Progenitor cell of endocrine pancreas (in vitro differentiated cells): ENCODE measurements around the gene COL1A2. TPM values are rescaled to one million over a fixed set of nuclear protein-coding genes. Genes with fewer than 3 reads are reported as not detected.

Experiments
- DNase-seq: peaks from one replicate; pipeline ENCODE4 v3.0.0; 2021; ENCODE audit warnings: low spot score; ENCODE audit not compliant: unreplicated experiment
- H3K27ac Mint-ChIP-seq: 2 replicates; pipeline ENCODE4 v1.8.0; 2021; ENCODE audit warnings: mild to moderate bottlenecking, moderate library complexity, mixed read lengths
- H3K27me3 Mint-ChIP-seq: 2 replicates; pipeline ENCODE4 v1.8.0; 2021; ENCODE audit warnings: mixed read lengths
- H3K36me3 Mint-ChIP-seq: 2 replicates; pipeline ENCODE4 v1.8.0; 2022; ENCODE audit warnings: mixed read lengths; ENCODE audit not compliant: insufficient read depth
- H3K4me1 Mint-ChIP-seq: 2 replicates; pipeline ENCODE4 v1.8.0; 2021; ENCODE audit warnings: low read depth, mixed read lengths
- H3K4me3 Mint-ChIP-seq: 2 replicates; pipeline ENCODE4 v1.8.0; 2021; ENCODE audit warnings: low read depth, mild to moderate bottlenecking, moderate library complexity, mixed read lengths
- H3K9me3 Mint-ChIP-seq: 2 replicates; pipeline ENCODE4 v1.8.0; 2021; ENCODE audit warnings: low read depth, mixed read lengths
- total RNA-seq: library from RNA; stranded (reverse); gene quantifications from 2 replicates; pipeline ENCODE4 v1.2.1, GENCODE V29; 2021
- TF ChIP-seq, protein P1 (sequence below): fragments of 200-600 bp; sonication (generic); IDR thresholded peaks from one replicate; pipeline ENCODE4 v1.5.0; 2021; ENCODE audit warnings: antibody characterized with exemption, mild to moderate bottlenecking; ENCODE audit not compliant: unreplicated experiment

The COL1A2 gene
- total RNA-seq, 1 donor from 2014 or later, result 14.8 TPM

GRCh38 chr7:94412762-94413322 lies 18.1 kb downstream of the COL1A2 start:
- TF ChIP-seq, protein P1, sequence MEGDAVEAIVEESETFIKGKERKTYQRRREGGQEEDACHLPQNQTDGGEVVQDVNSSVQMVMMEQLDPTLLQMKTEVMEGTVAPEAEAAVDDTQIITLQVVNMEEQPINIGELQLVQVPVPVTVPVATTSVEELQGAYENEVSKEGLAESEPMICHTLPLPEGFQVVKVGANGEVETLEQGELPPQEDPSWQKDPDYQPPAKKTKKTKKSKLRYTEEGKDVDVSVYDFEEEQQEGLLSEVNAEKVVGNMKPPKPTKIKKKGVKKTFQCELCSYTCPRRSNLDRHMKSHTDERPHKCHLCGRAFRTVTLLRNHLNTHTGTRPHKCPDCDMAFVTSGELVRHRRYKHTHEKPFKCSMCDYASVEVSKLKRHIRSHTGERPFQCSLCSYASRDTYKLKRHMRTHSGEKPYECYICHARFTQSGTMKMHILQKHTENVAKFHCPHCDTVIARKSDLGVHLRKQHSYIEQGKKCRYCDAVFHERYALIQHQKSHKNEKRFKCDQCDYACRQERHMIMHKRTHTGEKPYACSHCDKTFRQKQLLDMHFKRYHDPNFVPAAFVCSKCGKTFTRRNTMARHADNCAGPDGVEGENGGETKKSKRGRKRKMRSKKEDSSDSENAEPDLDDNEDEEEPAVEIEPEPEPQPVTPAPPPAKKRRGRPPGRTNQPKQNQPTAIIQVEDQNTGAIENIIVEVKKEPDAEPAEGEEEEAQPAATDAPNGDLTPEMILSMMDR, result no peak
- Mint-ChIP-seq H3K27me3 (no peaks in the 10 kb centered on the region), H3K4me3 (no peak overlapping the region), H3K4me1 (no peaks in the 10 kb centered on the region), H3K27ac (no peak overlapping the region), H3K36me3 (peaks cover 1% of the 10 kb centered on the region), H3K9me3 (no peaks in the 10 kb centered on the region)
- no peak for DNase-seq

- H3K4me1 Mint-ChIP-seq, result no peaks in the 10 kb centered on the region
- no peaks in the 10 kb centered on the region for H3K9me3 Mint-ChIP-seq
- no peaks in the 10 kb centered on the region for H3K36me3 Mint-ChIP-seq
- DNase-seq, result no peak
- H3K4me3 Mint-ChIP-seq, result no peak overlapping the region
- TF ChIP-seq, protein P1, result no peak
- H3K27me3 Mint-ChIP-seq, result no peaks in the 10 kb centered on the region
- H3K27ac Mint-ChIP-seq, result no peak overlapping the region
These were observed 19.8 kb downstream of the COL1A2 start for GRCh38 chr7:94414481-94414880.

DNA sequence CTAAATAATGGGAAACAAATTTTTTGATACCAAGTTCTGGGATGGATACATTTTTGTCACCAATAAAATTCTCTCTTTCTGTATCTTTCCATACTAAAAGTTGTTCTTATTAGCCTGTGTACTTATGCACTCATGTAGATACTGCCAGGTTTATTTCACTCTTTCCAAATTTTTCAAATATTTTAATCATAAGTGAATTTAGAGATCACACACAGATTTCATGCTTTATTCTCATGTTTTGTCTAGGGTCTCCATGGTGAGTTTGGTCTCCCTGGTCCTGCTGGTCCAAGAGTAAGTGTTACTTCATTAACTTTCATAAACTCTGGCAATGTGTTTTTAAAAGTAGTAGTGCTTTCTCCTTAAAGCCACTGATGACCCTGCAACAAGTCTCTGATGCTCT lies 20.3 kb downstream of the COL1A2 start:
- TF ChIP-seq, protein P1, result no peak
- no peaks in the 10 kb centered on the region for H3K36me3 Mint-ChIP-seq
- no peak overlapping the region for H3K27ac Mint-ChIP-seq

DNA sequence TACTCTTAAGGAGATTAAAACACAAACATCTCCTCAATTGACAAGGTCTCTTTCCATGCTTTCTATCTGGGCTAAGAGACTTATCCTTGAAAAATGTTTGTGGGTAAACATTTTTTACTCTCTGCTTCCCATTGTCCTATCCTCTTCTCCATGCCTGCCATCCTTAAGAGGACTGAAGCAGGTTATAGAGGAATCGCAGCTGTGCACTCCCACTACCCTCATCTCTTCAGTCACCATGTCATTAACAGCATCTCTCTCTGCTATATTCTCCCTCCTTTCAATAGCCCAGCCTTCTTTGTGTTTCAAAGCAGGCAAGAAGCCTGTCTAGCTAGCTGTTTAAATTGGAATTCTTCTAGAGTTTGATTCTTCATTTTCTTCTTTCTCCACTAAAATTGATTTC lies 22.6 kb downstream of the COL1A2 start:
- Mint-ChIP-seq H3K27ac (no peak overlapping the region), H3K36me3 (no peaks in the 10 kb centered on the region)

More for the DNA sequence above, 20.3 kb downstream of the COL1A2 start:
- H3K4me3 Mint-ChIP-seq, result no peak overlapping the region
- H3K9me3 Mint-ChIP-seq, result no peaks in the 10 kb centered on the region
- peaks cover 2% of the 10 kb centered on the region for H3K4me1 Mint-ChIP-seq
- H3K27me3 Mint-ChIP-seq, result no peaks in the 10 kb centered on the region
- no peak for DNase-seq

DNA sequence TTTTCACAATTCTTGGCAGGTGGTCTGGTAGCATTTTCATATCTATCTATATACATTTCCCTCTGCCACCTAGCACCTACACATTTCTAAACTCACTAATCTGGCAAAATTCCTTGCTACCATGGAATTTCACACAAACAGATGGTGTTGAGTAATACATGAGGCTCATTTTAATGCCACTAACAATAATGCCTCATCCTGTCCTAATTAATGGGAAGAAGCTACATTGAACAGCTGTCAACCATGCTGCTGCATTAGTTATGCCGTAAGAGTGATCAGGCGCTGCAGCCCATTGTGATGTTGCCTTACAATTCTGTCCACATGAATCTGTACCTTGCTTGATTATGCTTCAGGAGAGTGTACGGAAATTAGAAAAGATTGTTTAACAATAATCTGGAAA lies 23.2 kb downstream of the COL1A2 start:
- H3K27ac Mint-ChIP-seq, result no peak overlapping the region
- no peaks in the 10 kb centered on the region for H3K9me3 Mint-ChIP-seq
- H3K4me1 Mint-ChIP-seq, result peaks cover 2% of the 10 kb centered on the region
- H3K27me3 Mint-ChIP-seq, result no peaks in the 10 kb centered on the region
- DNase-seq, result no peak
- no peak overlapping the region for H3K4me3 Mint-ChIP-seq
- no peaks in the 10 kb centered on the region for H3K36me3 Mint-ChIP-seq
- TF ChIP-seq, protein P1, result no peak

More for the DNA sequence above, 22.6 kb downstream of the COL1A2 start:
- H3K27me3 Mint-ChIP-seq, result no peaks in the 10 kb centered on the region
- peaks cover 2% of the 10 kb centered on the region for H3K4me1 Mint-ChIP-seq
- no peaks in the 10 kb centered on the region for H3K9me3 Mint-ChIP-seq
- TF ChIP-seq, protein P1, result no peak
- no peak for DNase-seq
- no peak overlapping the region for H3K4me3 Mint-ChIP-seq
